ENCODE data around the gene HIPK2. TPM values are rescaled to one million over a fixed set of nuclear protein-coding genes. Genes with fewer than 3 reads are reported as not detected.

The HIPK2 gene
- total RNA-seq, 1 donor from 2014 or later: 5.8 TPM

DNA sequence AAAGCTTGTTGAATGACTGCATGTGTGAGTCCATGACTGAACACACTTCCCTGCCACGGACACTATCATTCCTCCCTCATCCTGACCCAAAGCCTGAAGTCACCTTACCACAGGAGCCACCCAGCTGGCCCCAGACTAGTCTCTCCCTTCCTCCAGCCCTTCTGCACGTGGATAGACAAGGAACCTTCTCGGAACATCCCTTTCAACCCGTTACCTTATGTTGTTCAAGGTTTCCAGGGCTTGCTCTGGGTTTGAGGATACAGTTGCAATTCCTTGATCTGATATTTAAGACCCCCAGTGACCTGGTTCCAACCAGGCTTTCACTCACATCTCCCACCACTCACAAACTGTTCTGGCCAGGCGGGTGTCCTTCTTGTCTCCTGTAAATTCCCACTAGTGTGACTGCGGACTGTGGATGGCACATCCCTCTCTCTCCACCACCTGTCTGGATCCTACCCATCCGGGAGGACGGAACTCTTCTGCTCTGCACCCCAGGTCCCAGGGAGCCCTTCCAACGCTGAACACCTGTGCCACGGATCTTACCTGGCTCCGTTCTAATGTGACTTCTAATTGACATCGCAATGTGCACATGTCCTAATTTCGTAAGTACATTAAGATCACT is 62.5 kb downstream of the HIPK2 start:
- H3K36me3 ChIP-seq (ENCODE audit: control insufficient read depth, insufficient read depth, low read length): peaks cover 19% of the 10 kb centered on the region
- H3K27me3 ChIP-seq (ENCODE audit: control insufficient read depth, insufficient read depth, low read length): no peaks in the 10 kb centered on the region
- TF ChIP-seq, protein P1, sequence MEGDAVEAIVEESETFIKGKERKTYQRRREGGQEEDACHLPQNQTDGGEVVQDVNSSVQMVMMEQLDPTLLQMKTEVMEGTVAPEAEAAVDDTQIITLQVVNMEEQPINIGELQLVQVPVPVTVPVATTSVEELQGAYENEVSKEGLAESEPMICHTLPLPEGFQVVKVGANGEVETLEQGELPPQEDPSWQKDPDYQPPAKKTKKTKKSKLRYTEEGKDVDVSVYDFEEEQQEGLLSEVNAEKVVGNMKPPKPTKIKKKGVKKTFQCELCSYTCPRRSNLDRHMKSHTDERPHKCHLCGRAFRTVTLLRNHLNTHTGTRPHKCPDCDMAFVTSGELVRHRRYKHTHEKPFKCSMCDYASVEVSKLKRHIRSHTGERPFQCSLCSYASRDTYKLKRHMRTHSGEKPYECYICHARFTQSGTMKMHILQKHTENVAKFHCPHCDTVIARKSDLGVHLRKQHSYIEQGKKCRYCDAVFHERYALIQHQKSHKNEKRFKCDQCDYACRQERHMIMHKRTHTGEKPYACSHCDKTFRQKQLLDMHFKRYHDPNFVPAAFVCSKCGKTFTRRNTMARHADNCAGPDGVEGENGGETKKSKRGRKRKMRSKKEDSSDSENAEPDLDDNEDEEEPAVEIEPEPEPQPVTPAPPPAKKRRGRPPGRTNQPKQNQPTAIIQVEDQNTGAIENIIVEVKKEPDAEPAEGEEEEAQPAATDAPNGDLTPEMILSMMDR (IDR thresholded peaks at IDR 0.05; ENCODE audit: insufficient read depth, low read length, severe bottlenecking): no peak
- FAIRE-seq (no peak), DNase-seq (ENCODE audit: low read depth) (no peak)
- H3K4me3 ChIP-seq (ENCODE audit: low read depth, low read length): no peak overlapping the region

DNA sequence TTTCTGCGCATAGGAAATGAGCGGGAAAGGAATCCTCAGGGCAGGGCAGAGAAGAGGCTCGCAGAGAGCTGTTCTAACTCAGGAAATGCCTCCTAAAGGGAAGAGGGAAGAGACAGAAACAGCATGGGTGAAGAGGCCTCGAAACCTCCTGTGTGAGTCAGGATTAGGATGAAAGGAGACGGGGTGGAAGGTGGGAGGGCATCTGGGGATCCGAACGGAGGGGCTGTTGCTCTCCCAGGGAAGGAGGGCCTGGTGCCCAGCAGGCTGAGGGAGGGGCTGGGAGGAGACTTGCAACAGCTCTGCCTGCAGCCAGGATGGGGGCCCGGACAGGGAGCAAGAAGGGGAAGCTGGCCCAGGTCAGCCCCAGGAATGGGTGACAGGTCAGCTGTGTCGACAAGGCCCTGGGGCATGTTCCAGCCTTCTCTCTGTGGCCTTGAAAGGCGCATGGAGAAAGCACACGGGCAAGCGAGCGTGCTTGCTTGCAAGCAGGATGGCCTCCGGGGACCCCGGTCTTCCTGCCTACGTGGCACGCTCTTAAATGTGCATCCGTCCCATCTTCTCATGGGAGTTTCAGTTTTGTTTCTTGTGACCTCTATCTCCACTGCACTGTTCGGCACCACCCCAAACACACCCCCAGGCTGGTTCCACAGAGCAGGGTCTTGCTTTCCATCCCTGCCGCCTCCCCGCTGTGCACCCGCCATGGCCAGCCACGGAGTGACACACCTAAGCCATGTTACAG is 63.5 kb downstream of the HIPK2 start:
- TF ChIP-seq, protein P1 (IDR thresholded peaks at IDR 0.05; ENCODE audit: insufficient read depth, low read length, severe bottlenecking): no peak
- no peak overlapping the region for H3K4me3 ChIP-seq (ENCODE audit: low read depth, low read length)
- H3K27me3 ChIP-seq (ENCODE audit: control insufficient read depth, insufficient read depth, low read length): no peaks in the 10 kb centered on the region
- peaks cover 19% of the 10 kb centered on the region for H3K36me3 ChIP-seq (ENCODE audit: control insufficient read depth, insufficient read depth, low read length)
- FAIRE-seq (no peak), DNase-seq (ENCODE audit: low read depth) (no peak)

DNA sequence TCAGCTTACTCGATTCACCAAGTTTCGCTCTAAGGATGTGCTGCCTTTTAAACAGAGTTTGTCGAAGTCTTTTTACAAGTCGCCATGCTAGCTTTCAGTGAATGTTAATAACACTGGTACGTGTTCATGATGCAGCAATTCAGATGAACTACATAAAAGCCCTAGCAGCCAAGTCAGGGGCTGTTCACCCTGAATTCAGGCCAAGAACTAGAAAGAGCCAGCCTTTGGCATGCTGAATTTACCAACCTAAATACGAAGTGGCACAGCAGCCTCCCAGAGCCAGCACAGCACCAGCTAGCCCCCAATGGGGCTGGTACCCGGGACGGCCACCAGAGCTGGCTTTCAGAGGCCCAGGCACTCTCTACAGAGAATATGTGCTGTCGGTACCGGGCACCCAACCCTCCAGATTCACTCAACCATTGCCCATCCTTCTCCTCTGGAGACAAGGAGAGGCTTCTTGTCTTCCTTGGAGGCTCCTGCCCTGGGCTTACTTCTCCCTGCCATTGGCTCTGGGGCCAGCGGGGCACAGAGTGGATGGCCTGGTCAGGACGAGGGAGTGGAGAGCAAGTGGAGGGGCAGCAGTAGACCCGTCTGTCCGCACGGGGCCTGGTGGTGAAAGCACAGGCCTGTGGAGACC is 64.2 kb downstream of the HIPK2 start:
- Histone ChIP-seq H3K27me3 (ENCODE audit: control insufficient read depth, insufficient read depth, low read length) (no peaks in the 10 kb centered on the region), H3K36me3 (ENCODE audit: control insufficient read depth, insufficient read depth, low read length) (peaks cover 19% of the 10 kb centered on the region), H3K4me3 (ENCODE audit: low read depth, low read length) (no peak overlapping the region)
- DNase-seq (ENCODE audit: low read depth) (no peak), FAIRE-seq (no peak)
- TF ChIP-seq, protein P1 (IDR thresholded peaks at IDR 0.05; ENCODE audit: insufficient read depth, low read length, severe bottlenecking): no peak

DNA sequence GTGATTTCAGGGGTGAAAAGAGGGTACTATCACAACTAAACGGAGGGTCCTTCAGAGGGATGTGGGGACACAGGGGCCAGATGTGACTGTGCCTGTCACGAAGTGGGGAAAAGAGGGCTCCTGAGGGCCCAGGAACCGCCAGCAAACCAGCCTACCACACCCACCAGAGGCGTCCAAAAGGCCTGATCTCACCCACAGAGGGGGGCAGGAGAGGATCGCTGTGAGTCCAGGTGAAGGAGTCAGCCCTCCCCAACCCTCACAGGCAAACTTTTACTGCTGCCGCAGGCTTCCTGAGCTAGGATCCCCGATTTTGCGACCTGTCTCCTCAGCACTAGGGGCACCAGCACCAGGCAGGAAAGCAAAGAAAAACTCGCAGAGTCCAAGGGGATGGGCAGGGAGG is 64.7 kb downstream of the HIPK2 start:
- H3K27me3 ChIP-seq (ENCODE audit: control insufficient read depth, insufficient read depth, low read length): no peaks in the 10 kb centered on the region
- FAIRE-seq: no peak
- H3K4me3 ChIP-seq (ENCODE audit: low read depth, low read length): no peak overlapping the region
- peaks cover 19% of the 10 kb centered on the region for H3K36me3 ChIP-seq (ENCODE audit: control insufficient read depth, insufficient read depth, low read length)
- no peak for DNase-seq (ENCODE audit: low read depth)
- TF ChIP-seq, protein P1 (IDR thresholded peaks at IDR 0.05; ENCODE audit: insufficient read depth, low read length, severe bottlenecking): no peak

DNA sequence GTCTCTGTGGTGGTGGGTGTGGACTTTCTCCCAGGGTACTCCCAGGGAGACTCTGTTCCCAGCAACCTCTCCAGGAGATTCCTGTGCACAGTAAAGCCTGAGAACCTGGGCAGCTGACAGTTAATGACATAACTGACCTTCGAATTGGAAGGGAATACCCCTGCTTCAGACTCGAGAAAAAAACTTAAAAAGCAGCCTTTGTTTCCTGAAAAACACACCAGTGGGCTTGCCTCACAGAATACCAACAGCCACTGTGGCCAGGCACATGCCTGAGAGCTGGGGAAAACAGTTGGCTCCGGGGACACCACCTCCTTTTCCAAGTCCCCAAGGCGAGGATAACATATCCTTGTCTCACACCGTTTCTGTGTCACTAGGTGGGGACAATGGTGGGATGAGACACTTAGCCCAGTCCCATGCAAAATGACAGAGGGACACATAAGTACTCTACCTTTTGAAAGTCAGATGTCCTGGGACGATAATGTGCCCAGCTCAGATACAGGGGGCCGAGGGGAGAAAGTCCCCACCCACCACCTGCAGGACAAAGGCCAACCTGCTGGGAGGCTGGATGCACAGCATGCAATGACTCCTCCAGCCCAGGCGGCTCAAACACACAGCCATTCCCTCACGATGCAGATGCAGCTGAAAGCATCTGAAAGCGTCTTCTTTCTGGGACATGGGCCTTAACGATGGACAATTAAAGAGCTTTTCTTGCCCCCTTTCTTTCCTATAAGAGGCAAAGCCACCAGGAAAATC is 65.6 kb downstream of the HIPK2 start:
- Histone ChIP-seq H3K4me3 (ENCODE audit: low read depth, low read length) (no peak overlapping the region), H3K36me3 (ENCODE audit: control insufficient read depth, insufficient read depth, low read length) (peaks cover 21% of the 10 kb centered on the region), H3K27me3 (ENCODE audit: control insufficient read depth, insufficient read depth, low read length) (no peaks in the 10 kb centered on the region)
- DNase-seq (ENCODE audit: low read depth): no peak
- no peak for FAIRE-seq
- TF ChIP-seq, protein P1 (IDR thresholded peaks at IDR 0.05; ENCODE audit: insufficient read depth, low read length, severe bottlenecking): no peak

All from bronchial epithelial cell (primary cell).